ENCODE data around the gene C6orf52. TPM values are rescaled to one million over a fixed set of nuclear protein-coding genes. Genes with fewer than 3 reads are reported as not detected.

C6orf52 gene
- total and polyA plus RNA-seq, 9 of the 15 experiments (the other 6 are each of a cell fraction or from before 2014, with no cell fraction given): 6.7 to 37.0 (median 11.1) TPM

- no peak for TF ChIP-seq ZBTB49 (CRISPR knock-in tag; IDR thresholded peaks at IDR 0.05; ENCODE audit: borderline replicate concordance)
- TF ChIP-seq TEAD1 (CRISPR knock-in tag; IDR thresholded peaks at IDR 0.05): peak in 1 of 2 experiments; percentile 34; a peak in 1 of 4 replicates
- TF ChIP-seq TAL1 (IDR thresholded peaks at IDR 0.05): peak; percentile 57
- TF ChIP-seq PHB (CRISPR knock-in tag; IDR thresholded peaks at IDR 0.05): 0 out of 2 replicates have a peak, but pooled peaks have one; percentile 37
- peak; percentile 82; the same call in 1 of the 2 replicates for TF ChIP-seq POLR2AphosphoS2 (IDR thresholded peaks at IDR 0.05; ENCODE audit: low read length)
- TF ChIP-seq, protein P1, sequence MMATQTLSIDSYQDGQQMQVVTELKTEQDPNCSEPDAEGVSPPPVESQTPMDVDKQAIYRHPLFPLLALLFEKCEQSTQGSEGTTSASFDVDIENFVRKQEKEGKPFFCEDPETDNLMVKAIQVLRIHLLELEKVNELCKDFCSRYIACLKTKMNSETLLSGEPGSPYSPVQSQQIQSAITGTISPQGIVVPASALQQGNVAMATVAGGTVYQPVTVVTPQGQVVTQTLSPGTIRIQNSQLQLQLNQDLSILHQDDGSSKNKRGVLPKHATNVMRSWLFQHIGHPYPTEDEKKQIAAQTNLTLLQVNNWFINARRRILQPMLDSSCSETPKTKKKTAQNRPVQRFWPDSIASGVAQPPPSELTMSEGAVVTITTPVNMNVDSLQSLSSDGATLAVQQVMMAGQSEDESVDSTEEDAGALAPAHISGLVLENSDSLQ (IDR thresholded peaks at IDR 0.05): peak; percentile 95
- no peak for TF ChIP-seq ZNF134 (CRISPR knock-in tag; conservative IDR thresholded peaks at IDR 0.05)
- TF ChIP-seq ZBTB17 (CRISPR knock-in tag; IDR thresholded peaks at IDR 0.05): no peak; the same call in 1 of the 2 replicates
- no peak for TF ChIP-seq ZBTB2 (IDR thresholded peaks at IDR 0.05)
- TF ChIP-seq JUN (IDR thresholded peaks at IDR 0.05; ENCODE audit: borderline replicate concordance, low read depth, low read length): peak; percentile 85; the same call in 1 of the 2 replicates
- no peak for TF ChIP-seq JUN (CRISPR knock-in tag; IDR thresholded peaks at IDR 0.05; ENCODE audit: borderline replicate concordance)
- peak; percentile 92 for TF ChIP-seq CHD1 (IDR thresholded peaks at IDR 0.05; ENCODE audit: low read length)
- no peak; a peak in 2 of 4 replicates for TF ChIP-seq BCLAF1 (IDR thresholded peaks at IDR 0.05; ENCODE audit: borderline replicate concordance in 1 of 2, control insufficient read depth in 1 of 2, low read depth in 2 of 2, low read length in 1 of 2)
- no peak for TF ChIP-seq ZNF165 (CRISPR knock-in tag; IDR thresholded peaks at IDR 0.05; ENCODE audit: borderline replicate concordance)
- TF ChIP-seq ZNF449 (CRISPR knock-in tag; IDR thresholded peaks at IDR 0.05): no peak
Observed at GRCh38 chr6:10694302-10695085, at the start of gene C6orf52, which contains the start of gene PAK1IP1 (continued).
